Endothelial cell of umbilical vein (primary cell): ENCODE data around the gene ZNF91. TPM values are rescaled to one million over a fixed set of nuclear protein-coding genes. Genes with fewer than 3 reads are reported as not detected.

Experiments
- BruUV-seq: library from RNA; stranded (reverse); fragments of 400-500 nt; replicated peaks from 2 replicates; lab custom pipeline; 2021; lab: Mats Ljungman, UMichigan
- CTCF ChIA-PET: fragments of 300-600, 350-600 bp; sonication (Branson Sonifier 250); formaldehyde crosslinking; loops from one replicate; lab custom pipeline; 2021; ENCODE audit warnings: antibody characterized with exemption, inconsistent platforms; lab: Charles Lee
- POLR2A ChIA-PET: fragments of 300-600, 350-600 bp; sonication (Branson Sonifier 250); formaldehyde crosslinking; loops from one replicate; lab custom pipeline; 2021; ENCODE audit warnings: antibody characterized with exemption, inconsistent platforms; lab: Charles Lee
- DNase-seq: peaks from one replicate; pipeline ENCODE4 v3.0.0-alpha.2; 2011; ENCODE audit warnings: low read depth, low spot score
- FAIRE-seq: peaks from 2 replicates; lab custom pipeline; 2011; peaks lifted over from hg19 to GRCh38; lab: Jason Lieb, UNC
- H2AFZ ChIP-seq: 2 replicates; pipeline ENCODE4 v1.6.0; 2012; ENCODE audit warnings: low read depth, low read length, control low read depth, inconsistent platforms
- H3K27ac ChIP-seq: 2 replicates; pipeline ENCODE4 v1.5.1; 2011; ENCODE audit warnings: low read depth, mild to moderate bottlenecking, control low read depth, low read length, moderate library complexity; ENCODE audit not compliant: insufficient read depth
- H3K27me3 ChIP-seq, 2 experiments: 2 replicates each; pipeline versions ENCODE4 v1.6.0 to v1.6.1; 2011; ENCODE audit warnings: low read length in 2 of 2, mixed read lengths in 1 of 2; ENCODE audit not compliant: control insufficient read depth in 2 of 2, insufficient read depth in 2 of 2
- H3K36me3 ChIP-seq, 2 experiments: 2 replicates in 1 of 2; 3 replicates in 1 of 2; pipeline ENCODE4 v1.5.1; 2011; ENCODE audit warnings: low read length in 2 of 2, mild to moderate bottlenecking in 1 of 2, moderate library complexity in 1 of 2; ENCODE audit not compliant: control insufficient read depth in 2 of 2, insufficient read depth in 2 of 2; ENCODE audit errors: extremely low read depth in 1 of 2
- H3K4me1 ChIP-seq: 3 replicates; pipeline ENCODE4 v1.5.1; 2011; ENCODE audit warnings: mild to moderate bottlenecking, low read length; ENCODE audit not compliant: control insufficient read depth, insufficient read depth; ENCODE audit errors: extremely low read depth
- H3K4me2 ChIP-seq: 2 replicates; pipeline ENCODE4 v1.6.1; 2011; ENCODE audit warnings: low read length, control low read depth, mixed read lengths; ENCODE audit not compliant: insufficient read depth
- H3K4me3 ChIP-seq, 3 experiments: fragments of 200-600 bp in 1 of 3; sonication (generic), shearing (Covaris generic) in 1 of 3; replicated peaks in 1 of 3; 2 replicates each; pipeline ENCODE4 v1.5.1; 2011 to 2016; ENCODE audit warnings: control low read depth in 3 of 3, low read length in 3 of 3, mild to moderate bottlenecking in 2 of 3, inconsistent platforms in 1 of 3, low read depth in 1 of 3, moderate library complexity in 1 of 3; ENCODE audit not compliant: insufficient read depth in 1 of 3
- H3K79me2 ChIP-seq: 2 replicates; pipeline ENCODE4 v1.6.0; 2012; ENCODE audit warnings: low read length, inconsistent platforms; ENCODE audit not compliant: control insufficient read depth, insufficient read depth
- H3K9ac ChIP-seq: replicated peaks from 2 replicates; pipeline ENCODE3; 2011; ENCODE audit warnings: low read length, control low read depth; ENCODE audit not compliant: insufficient read depth; ENCODE audit errors: extremely low read depth
- H3K9me1 ChIP-seq: replicated peaks from 3 replicates; pipeline ENCODE4 v1.6.0; 2011; ENCODE audit warnings: mild to moderate bottlenecking, low read length; ENCODE audit not compliant: control insufficient read depth, insufficient read depth; ENCODE audit errors: extremely low read depth
- H3K9me3 ChIP-seq: replicated peaks from 2 replicates; pipeline ENCODE4 v1.5.1; 2012; ENCODE audit warnings: low read length, inconsistent platforms; ENCODE audit not compliant: control insufficient read depth, insufficient read depth
- H4K20me1 ChIP-seq: replicated peaks from 2 replicates; pipeline ENCODE3; 2011; ENCODE audit warnings: mild to moderate bottlenecking, low read length; ENCODE audit not compliant: control insufficient read depth, insufficient read depth; ENCODE audit errors: extremely low read depth
- EZH2 ChIP-seq: IDR thresholded peaks from 2 replicates; pipeline ENCODE4 v1.6.1; 2012; ENCODE audit warnings: borderline replicate concordance, low read depth, mild to moderate bottlenecking, moderate library complexity, low read length, inconsistent platforms; ENCODE audit not compliant: severe bottlenecking
- FOS ChIP-seq: IDR thresholded peaks from 2 replicates; pipeline ENCODE4 v1.6.1; 2011; ENCODE audit warnings: mild to moderate bottlenecking, low read length, moderate library complexity, borderline replicate concordance; ENCODE audit not compliant: insufficient read depth
- GATA2 ChIP-seq: IDR thresholded peaks from 2 replicates; pipeline ENCODE4 v1.7.0; 2011; ENCODE audit warnings: low read depth, mild to moderate bottlenecking, moderate library complexity, mixed read lengths, low read length; ENCODE audit not compliant: insufficient read length, insufficient read depth
- JUN ChIP-seq: IDR thresholded peaks from 2 replicates; pipeline ENCODE4 v1.6.1; 2011; ENCODE audit warnings: borderline replicate concordance, low read depth; ENCODE audit not compliant: insufficient read length, insufficient read depth
- MYC ChIP-seq: IDR thresholded peaks from one replicate; pipeline ENCODE4 v1.6.1; 2011; ENCODE audit warnings: mild to moderate bottlenecking, low read depth, low read length
- POLR2A ChIP-seq: IDR thresholded peaks from 2 replicates; pipeline ENCODE4 v1.6.1; 2012; ENCODE audit warnings: low read depth, mild to moderate bottlenecking, control low read depth, low read length
- POLR2AphosphoS5 ChIP-seq: IDR thresholded peaks from 2 replicates; pipeline ENCODE4 v1.6.1; 2012; ENCODE audit warnings: low read depth, mild to moderate bottlenecking, control low read depth, low read length, moderate library complexity; ENCODE audit not compliant: insufficient read depth
- dilution Hi-C: fragments of 300-500 bp; cut with MboI; formaldehyde crosslinking; loops from one replicate; pipeline ENCODE4 v1.15.0; 2019; ENCODE audit warnings: low sequenced_read_pairs; ENCODE audit not compliant: extremely low pct_ligation_motif_present
- intact Hi-C: fragments of 100-400 bp; cut with micrococcal nuclease; formaldehyde crosslinking; loops from one replicate; pipeline ENCODE4 v1.10.0; 2022
- polyA plus RNA-seq, 4 experiments: library from polyadenylated mRNA; depleted of rRNA in 3 of 4; stranded (reverse) in 3 of 4; unstranded in 1 of 4; fragments of >200 nt; gene quantifications; 2 replicates each; pipeline versions ENCODE4 v1.2.1 to v1.2.3, GENCODE V29; 2011 to 2012; ENCODE audit warnings: missing spikeins in 1 of 4
- total RNA-seq: library from RNA; stranded (reverse); gene quantifications from 2 replicates; pipeline ENCODE4 v1.2.3, GENCODE V29; 2021
- TF ChIP-seq, protein P1 (sequence below): IDR thresholded peaks from 2 replicates; pipeline ENCODE4 v1.6.1; 2011; ENCODE audit not compliant: insufficient read depth, insufficient read length
- TF ChIP-seq, protein P2 (sequence below), 2 donors: IDR thresholded peaks; 1 replicate in 1 of 2; 2 replicates in 1 of 2; pipeline ENCODE4 v1.5.1; 2011; ENCODE audit warnings: low read length in 2 of 2, mild to moderate bottlenecking in 2 of 2, moderate library complexity in 2 of 2, control low read depth in 1 of 2, inconsistent platforms in 1 of 2, low read depth in 1 of 2; ENCODE audit not compliant: insufficient read depth in 1 of 2; ENCODE audit errors: extremely low read depth in 1 of 2

ZNF91 gene
- total and polyA plus RNA-seq, 2 donors (not counting 3 experiments of a cell fraction or from before 2014, with no cell fraction given) = 9.6 to 17.0 TPM

DNA sequence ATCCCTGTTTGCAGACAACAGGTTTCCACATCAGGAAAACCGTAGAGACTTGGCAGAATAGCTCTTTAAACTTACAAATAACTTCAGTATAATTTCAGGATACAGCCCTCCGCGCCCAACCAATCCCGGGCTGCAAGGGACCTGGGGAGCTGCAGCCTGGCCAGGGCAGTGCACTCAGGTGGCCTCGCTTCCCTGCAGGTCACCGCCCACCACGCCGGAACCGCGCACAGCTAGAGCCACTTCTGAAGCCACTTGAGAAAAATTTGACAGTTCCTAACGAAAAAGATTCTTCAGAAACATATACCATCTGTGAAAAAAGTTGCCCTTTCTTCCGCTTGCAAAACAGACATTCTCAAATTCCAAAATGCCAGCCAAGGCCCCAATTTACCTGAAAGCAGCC lies 11.1 kb downstream of the ZNF91 start:
- Histone ChIP-seq H3K9ac (no peak overlapping the region), H3K27ac (no peak overlapping the region), H4K20me1 (no peaks in the 10 kb centered on the region), H3K4me1 (no peaks in the 10 kb centered on the region), H3K4me3 (no peak overlapping the region), H3K79me2 (peaks cover 50% of the 10 kb centered on the region), H3K9me3 (peaks cover 9% of the 10 kb centered on the region), H3K27me3 (no peaks in the 10 kb centered on the region), H3K4me2 (no peak overlapping the region), H3K9me1 (no peaks in the 10 kb centered on the region), H3K36me3 (peaks cover 4 to 17% of the 10 kb centered on the region in 2 experiments), H2AFZ (no peak overlapping the region)
- POLR2A ChIA-PET = no interaction called here
- dilution Hi-C loops = no loop called here
- FAIRE-seq = no peak
- no TSS peak for BruUV-seq
- no peak for DNase-seq
- intact Hi-C loops = no loop called here
- CTCF ChIA-PET = no interaction called here
- TF ChIP-seq POLR2AphosphoS5 (no peak), GATA2 (no peak), MYC (no peak), JUN (no peak), POLR2A (no peak), FOS (no peak), EZH2 (no peak)
- TF ChIP-seq, protein P1, sequence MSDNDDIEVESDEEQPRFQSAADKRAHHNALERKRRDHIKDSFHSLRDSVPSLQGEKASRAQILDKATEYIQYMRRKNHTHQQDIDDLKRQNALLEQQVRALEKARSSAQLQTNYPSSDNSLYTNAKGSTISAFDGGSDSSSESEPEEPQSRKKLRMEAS = no peak
- TF ChIP-seq, protein P2, sequence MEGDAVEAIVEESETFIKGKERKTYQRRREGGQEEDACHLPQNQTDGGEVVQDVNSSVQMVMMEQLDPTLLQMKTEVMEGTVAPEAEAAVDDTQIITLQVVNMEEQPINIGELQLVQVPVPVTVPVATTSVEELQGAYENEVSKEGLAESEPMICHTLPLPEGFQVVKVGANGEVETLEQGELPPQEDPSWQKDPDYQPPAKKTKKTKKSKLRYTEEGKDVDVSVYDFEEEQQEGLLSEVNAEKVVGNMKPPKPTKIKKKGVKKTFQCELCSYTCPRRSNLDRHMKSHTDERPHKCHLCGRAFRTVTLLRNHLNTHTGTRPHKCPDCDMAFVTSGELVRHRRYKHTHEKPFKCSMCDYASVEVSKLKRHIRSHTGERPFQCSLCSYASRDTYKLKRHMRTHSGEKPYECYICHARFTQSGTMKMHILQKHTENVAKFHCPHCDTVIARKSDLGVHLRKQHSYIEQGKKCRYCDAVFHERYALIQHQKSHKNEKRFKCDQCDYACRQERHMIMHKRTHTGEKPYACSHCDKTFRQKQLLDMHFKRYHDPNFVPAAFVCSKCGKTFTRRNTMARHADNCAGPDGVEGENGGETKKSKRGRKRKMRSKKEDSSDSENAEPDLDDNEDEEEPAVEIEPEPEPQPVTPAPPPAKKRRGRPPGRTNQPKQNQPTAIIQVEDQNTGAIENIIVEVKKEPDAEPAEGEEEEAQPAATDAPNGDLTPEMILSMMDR (IDR thresholded peaks at IDR 0.05; ENCODE audit: extremely low read depth in 1 of 2, insufficient read depth in 1 of 2, low read depth in 1 of 2, low read length in 2 of 2) = no peak
